IMR-90 (cell line): Measurements from ENCODE around the gene COL4A2. TPM values are rescaled to one million over a fixed set of nuclear protein-coding genes. Genes with fewer than 3 reads are reported as not detected.

Experiments
- ELK1 ChIP-seq: fragments of 150-350 bp; IDR thresholded peaks from 2 replicates; pipeline ENCODE4 v1.6.1; 2016; ENCODE audit warnings: low read depth, mild to moderate bottlenecking, low read length, moderate library complexity, borderline replicate concordance
- polyA plus RNA-seq, 3 experiments: library from polyadenylated mRNA; depleted of rRNA; stranded (reverse); fragments of >200 nt; gene quantifications; 2 replicates each; pipeline ENCODE4 v1.2.3, GENCODE V29; 2012; ENCODE audit warnings: low replicate concordance in 1 of 3
- total RNA-seq: library from RNA; depleted of rRNA; stranded (reverse); fragments of >200 nt; gene quantifications from 2 replicates; pipeline ENCODE4 v1.2.3, GENCODE V29; 2012

The COL4A2 gene
- total and polyA plus RNA-seq, 2 of the 4 experiments (the other 2 are of a cell fraction), result 90.7 to 457 TPM

GRCh38 chr13:110560601-110561343 lies 253.7 kb downstream of the COL4A2 start (continued):
- no peak for TF ChIP-seq ELK1
